Measurements from ENCODE around the gene GRHL3. TPM values are rescaled to one million over a fixed set of nuclear protein-coding genes. Genes with fewer than 3 reads are reported as not detected.
A peak's percentile ranks its signal among the peaks of the same experiment; 100 is the strongest.

The GRHL3 gene
- total RNA-seq, 1 donor from 2014 or later: 0.12 TPM

DNA sequence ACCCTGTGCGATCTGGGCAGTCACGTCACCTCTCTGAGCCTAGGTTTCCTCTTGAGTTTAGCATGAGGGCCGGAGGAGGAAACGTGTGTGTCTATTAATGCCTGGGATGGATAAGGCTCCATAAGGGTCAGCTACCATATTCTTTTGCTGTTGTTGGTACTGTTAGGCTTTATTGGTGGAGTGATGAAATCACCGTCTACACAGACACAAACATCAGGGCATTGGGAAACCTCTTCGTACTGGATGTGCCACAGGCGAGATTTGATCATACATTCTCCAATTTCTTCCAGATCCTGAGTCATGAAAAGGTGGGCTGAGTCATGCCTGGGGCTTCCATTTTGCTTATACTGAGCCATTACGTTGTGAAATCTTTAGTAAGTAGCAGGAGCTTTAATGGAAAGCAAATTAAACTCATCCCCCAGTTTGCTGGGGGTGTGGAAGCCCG is 24.9 kb upstream of the GRHL3 start:
- DNase-seq (ENCODE audit: low read depth, low spot score): no peak
- H3K4me1 Mint-ChIP-seq: peaks cover 15% of the 10 kb centered on the region
- H3K36me3 Mint-ChIP-seq (ENCODE audit: low read depth): no peaks in the 10 kb centered on the region
- H3K4me3 Mint-ChIP-seq: no peak overlapping the region
- no peaks in the 10 kb centered on the region for H3K9me3 Mint-ChIP-seq
- no peak overlapping the region for H3K27ac Mint-ChIP-seq (ENCODE audit: unreplicated experiment)
- TF ChIP-seq, protein P1, sequence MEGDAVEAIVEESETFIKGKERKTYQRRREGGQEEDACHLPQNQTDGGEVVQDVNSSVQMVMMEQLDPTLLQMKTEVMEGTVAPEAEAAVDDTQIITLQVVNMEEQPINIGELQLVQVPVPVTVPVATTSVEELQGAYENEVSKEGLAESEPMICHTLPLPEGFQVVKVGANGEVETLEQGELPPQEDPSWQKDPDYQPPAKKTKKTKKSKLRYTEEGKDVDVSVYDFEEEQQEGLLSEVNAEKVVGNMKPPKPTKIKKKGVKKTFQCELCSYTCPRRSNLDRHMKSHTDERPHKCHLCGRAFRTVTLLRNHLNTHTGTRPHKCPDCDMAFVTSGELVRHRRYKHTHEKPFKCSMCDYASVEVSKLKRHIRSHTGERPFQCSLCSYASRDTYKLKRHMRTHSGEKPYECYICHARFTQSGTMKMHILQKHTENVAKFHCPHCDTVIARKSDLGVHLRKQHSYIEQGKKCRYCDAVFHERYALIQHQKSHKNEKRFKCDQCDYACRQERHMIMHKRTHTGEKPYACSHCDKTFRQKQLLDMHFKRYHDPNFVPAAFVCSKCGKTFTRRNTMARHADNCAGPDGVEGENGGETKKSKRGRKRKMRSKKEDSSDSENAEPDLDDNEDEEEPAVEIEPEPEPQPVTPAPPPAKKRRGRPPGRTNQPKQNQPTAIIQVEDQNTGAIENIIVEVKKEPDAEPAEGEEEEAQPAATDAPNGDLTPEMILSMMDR (conservative IDR thresholded peaks at IDR 0.05): no peak
- H3K27me3 Mint-ChIP-seq (ENCODE audit: low read depth): peaks cover 32% of the 10 kb centered on the region

DNA sequence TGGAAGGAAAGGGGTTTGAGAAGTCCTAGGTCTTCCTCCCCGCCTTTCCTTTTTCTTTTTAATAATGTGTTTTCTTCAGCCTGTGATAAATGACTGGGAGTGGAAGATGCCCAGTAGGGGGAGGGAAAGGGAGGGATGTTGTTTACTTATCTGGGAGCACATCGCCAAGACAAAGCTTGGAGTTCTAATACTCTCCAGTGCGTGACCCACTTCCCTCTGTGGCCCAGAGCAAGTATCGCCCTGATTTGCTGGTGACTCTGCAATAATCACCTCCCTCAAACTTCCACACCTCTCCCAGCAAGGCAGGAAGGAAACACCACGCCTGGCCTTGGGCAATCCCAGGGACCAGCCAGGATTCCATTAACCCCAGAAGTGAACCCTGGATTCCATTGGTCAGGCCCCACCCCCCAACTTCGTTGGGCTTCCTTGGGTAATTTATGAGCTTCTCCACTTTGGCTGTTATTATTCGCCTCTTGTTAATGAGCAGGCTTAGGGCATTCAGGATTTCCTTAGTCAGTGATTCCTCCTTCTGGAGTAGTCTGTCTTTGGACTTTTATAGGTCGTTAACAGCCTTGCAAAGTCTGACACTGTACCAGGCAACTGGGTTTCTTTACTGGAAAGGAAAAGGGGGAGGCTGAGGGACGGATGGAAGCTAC is 24.3 kb upstream of the GRHL3 start:
- Mint-ChIP-seq H3K27me3 (ENCODE audit: low read depth) (peaks cover 26% of the 10 kb centered on the region), H3K4me1 (peaks cover 15% of the 10 kb centered on the region), H3K9me3 (no peaks in the 10 kb centered on the region), H3K4me3 (no peak overlapping the region), H3K36me3 (ENCODE audit: low read depth) (no peaks in the 10 kb centered on the region), H3K27ac (ENCODE audit: unreplicated experiment) (peak overlapping the region; percentile 73)
- no peak for DNase-seq (ENCODE audit: low read depth, low spot score)
- TF ChIP-seq, protein P1 (conservative IDR thresholded peaks at IDR 0.05): no peak

DNA sequence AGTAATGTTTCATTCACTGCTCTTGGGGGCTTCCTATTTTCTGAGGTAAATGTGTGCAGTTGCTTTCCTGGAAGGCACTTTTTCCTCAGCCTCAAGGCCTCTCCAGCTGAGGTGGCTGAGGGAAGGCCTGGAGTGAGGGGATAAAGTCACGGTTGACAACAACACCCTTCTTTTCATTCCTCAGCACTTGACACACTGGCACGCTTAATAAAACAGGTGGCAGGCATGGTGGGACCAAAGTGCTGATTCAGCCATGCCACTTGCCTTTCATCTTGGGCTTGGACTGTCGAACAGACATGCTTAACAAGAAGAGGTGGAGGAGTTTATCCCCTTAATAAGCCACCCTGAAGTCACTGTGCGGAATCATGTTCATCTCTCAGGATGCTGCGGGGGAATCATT is 23.6 kb upstream of the GRHL3 start:
- H3K4me1 Mint-ChIP-seq: peaks cover 15% of the 10 kb centered on the region
- H3K36me3 Mint-ChIP-seq (ENCODE audit: low read depth): no peaks in the 10 kb centered on the region
- no peak overlapping the region for H3K4me3 Mint-ChIP-seq
- DNase-seq (ENCODE audit: low read depth, low spot score): no peak
- TF ChIP-seq, protein P1 (conservative IDR thresholded peaks at IDR 0.05): no peak
- no peaks in the 10 kb centered on the region for H3K9me3 Mint-ChIP-seq
- no peak overlapping the region for H3K27ac Mint-ChIP-seq (ENCODE audit: unreplicated experiment)
- H3K27me3 Mint-ChIP-seq (ENCODE audit: low read depth): peaks cover 19% of the 10 kb centered on the region

- H3K4me3 Mint-ChIP-seq: no peak overlapping the region
- DNase-seq (ENCODE audit: low read depth, low spot score): no peak
- peaks cover 15% of the 10 kb centered on the region for H3K4me1 Mint-ChIP-seq
- H3K27ac Mint-ChIP-seq (ENCODE audit: unreplicated experiment): no peak overlapping the region
- TF ChIP-seq, protein P1 (conservative IDR thresholded peaks at IDR 0.05): no peak
- H3K27me3 Mint-ChIP-seq (ENCODE audit: low read depth): peaks cover 10% of the 10 kb centered on the region
- H3K36me3 Mint-ChIP-seq (ENCODE audit: low read depth): no peaks in the 10 kb centered on the region
- H3K9me3 Mint-ChIP-seq: no peaks in the 10 kb centered on the region
Measured at GRCh38 chr1:24297187-24297851, 21.8 kb upstream of the GRHL3 start.

GRCh38 chr1:24297852-24298232 is 21.3 kb upstream of the GRHL3 start:
- TF ChIP-seq, protein P1 (conservative IDR thresholded peaks at IDR 0.05): no peak
- no peak for DNase-seq (ENCODE audit: low read depth, low spot score)
- H3K4me1 Mint-ChIP-seq: peaks cover 15% of the 10 kb centered on the region
- H3K4me3 Mint-ChIP-seq: no peak overlapping the region
- peaks cover 10% of the 10 kb centered on the region for H3K27me3 Mint-ChIP-seq (ENCODE audit: low read depth)
- H3K9me3 Mint-ChIP-seq: no peaks in the 10 kb centered on the region
- H3K27ac Mint-ChIP-seq (ENCODE audit: unreplicated experiment): no peak overlapping the region
- no peaks in the 10 kb centered on the region for H3K36me3 Mint-ChIP-seq (ENCODE audit: low read depth)

All from neural crest cell (in vitro differentiated cells).